ENCODE data around the gene CHMP1A. TPM values are rescaled to one million over a fixed set of nuclear protein-coding genes. Genes with fewer than 3 reads are reported as not detected.

CHMP1A gene
- total RNA-seq, 1 experiment from 2014 or later: 59.7 TPM

- H3K27ac Mint-ChIP-seq (ENCODE audit: low read depth, unreplicated experiment): no peak within 1 kb of the TSS
- ChIA-PET CTCF (interaction anchor here (0.6 to 1.5 kb wide), 4 partner anchors 28 to 146 kb away, joined by 3 to 6 read pairs (median 4); no protein-coding TSS in a partner anchor), POLR2A (interaction anchor here (0.6 to 1.1 kb wide), 2 partner anchors 47 to 69 kb away, joined by 3 to 4 read pairs; no protein-coding TSS in a partner anchor)
- TF ChIP-seq, protein P1, sequence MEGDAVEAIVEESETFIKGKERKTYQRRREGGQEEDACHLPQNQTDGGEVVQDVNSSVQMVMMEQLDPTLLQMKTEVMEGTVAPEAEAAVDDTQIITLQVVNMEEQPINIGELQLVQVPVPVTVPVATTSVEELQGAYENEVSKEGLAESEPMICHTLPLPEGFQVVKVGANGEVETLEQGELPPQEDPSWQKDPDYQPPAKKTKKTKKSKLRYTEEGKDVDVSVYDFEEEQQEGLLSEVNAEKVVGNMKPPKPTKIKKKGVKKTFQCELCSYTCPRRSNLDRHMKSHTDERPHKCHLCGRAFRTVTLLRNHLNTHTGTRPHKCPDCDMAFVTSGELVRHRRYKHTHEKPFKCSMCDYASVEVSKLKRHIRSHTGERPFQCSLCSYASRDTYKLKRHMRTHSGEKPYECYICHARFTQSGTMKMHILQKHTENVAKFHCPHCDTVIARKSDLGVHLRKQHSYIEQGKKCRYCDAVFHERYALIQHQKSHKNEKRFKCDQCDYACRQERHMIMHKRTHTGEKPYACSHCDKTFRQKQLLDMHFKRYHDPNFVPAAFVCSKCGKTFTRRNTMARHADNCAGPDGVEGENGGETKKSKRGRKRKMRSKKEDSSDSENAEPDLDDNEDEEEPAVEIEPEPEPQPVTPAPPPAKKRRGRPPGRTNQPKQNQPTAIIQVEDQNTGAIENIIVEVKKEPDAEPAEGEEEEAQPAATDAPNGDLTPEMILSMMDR (IDR thresholded peaks at IDR 0.05; ENCODE audit: unreplicated experiment): no peak
- no peak within 1 kb of the TSS for H3K4me3 Mint-ChIP-seq (ENCODE audit: unreplicated experiment)
- H3K4me1 Mint-ChIP-seq (ENCODE audit: insufficient read depth, unreplicated experiment): peaks cover 7% of the 10 kb centered on the region
- no peaks in the 10 kb centered on the region for H3K27me3 Mint-ChIP-seq (ENCODE audit: insufficient read depth, unreplicated experiment)
- no peaks in the 10 kb centered on the region for H3K36me3 Mint-ChIP-seq (ENCODE audit: insufficient read depth, unreplicated experiment)
- intact Hi-C loops (cut with micrococcal nuclease): no loop called here
- DNase-seq (ENCODE audit: unreplicated experiment): no peak
- no TSS peak for BruUV-seq (replicated peaks)
- H3K9me3 Mint-ChIP-seq (ENCODE audit: unreplicated experiment): no peaks in the 10 kb centered on the region
These were observed 44.1 kb downstream of the CHMP1A start, which contains the start of gene DPEP1 for GRCh38 chr16:89613231-89613953. Gene DPEP1, plus strand, starts transcription at chr16:89613642. Its CDS starts 16,769 bp downstream, at chr16:89630411.

DNA sequence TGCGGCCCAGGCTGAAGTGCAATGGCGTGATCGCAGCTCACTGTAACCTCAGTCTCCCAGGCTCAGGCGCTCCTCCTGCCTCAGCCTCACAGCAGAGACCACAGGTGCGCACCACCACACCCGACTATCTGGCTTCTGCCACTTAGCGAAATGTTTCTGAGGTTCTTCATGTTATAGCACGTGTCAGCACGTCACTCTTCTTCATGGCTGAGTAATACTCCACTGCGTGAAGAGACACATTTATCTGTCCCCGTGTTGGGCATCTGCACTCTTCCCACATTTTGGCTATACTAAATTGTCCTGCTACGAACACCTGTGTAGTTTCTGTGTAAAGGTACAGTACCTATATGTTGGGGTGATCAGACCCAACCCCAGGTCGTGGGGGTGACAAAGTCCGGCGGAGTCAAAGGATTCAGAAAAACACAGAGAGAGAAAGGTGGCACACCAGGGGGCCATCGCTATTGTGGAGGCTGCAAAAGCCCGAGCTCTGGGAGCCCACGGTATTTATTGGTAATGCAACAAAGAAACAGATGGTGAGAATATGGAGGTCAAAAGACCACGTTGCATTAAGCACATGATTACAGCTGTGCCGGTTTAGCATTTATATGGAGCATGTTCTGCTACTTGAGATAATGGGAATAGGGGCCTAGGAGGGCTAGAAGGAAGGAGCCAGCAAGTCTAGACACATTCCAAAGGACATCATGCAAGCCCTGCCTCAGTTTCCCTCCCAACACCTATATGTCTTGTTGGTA lies 44.9 kb downstream of the CHMP1A start:
- H3K27me3 Mint-ChIP-seq (ENCODE audit: insufficient read depth, unreplicated experiment): no peaks in the 10 kb centered on the region
- no peak overlapping the region for H3K27ac Mint-ChIP-seq (ENCODE audit: low read depth, unreplicated experiment)
- TF ChIP-seq, protein P1 (IDR thresholded peaks at IDR 0.05; ENCODE audit: unreplicated experiment): no peak
- ChIA-PET POLR2A (interaction anchor here (1.1 kb wide), 1 partner anchor 47 kb away, joined by 3 read pairs; no protein-coding TSS in a partner anchor), CTCF (interaction anchor here (0.9 to 1.5 kb wide), 2 partner anchors 13 to 29 kb away, joined by 3 to 4 read pairs; no protein-coding TSS in a partner anchor)
- H3K4me1 Mint-ChIP-seq (ENCODE audit: insufficient read depth, unreplicated experiment): peaks cover 7% of the 10 kb centered on the region
- intact Hi-C loops (cut with micrococcal nuclease): no loop called here
- H3K36me3 Mint-ChIP-seq (ENCODE audit: insufficient read depth, unreplicated experiment): no peaks in the 10 kb centered on the region
- no peak overlapping the region for H3K4me3 Mint-ChIP-seq (ENCODE audit: unreplicated experiment)
- BruUV-seq (replicated peaks): no TSS peak
- DNase-seq (ENCODE audit: unreplicated experiment): no peak
- H3K9me3 Mint-ChIP-seq (ENCODE audit: unreplicated experiment): no peaks in the 10 kb centered on the region

DNA sequence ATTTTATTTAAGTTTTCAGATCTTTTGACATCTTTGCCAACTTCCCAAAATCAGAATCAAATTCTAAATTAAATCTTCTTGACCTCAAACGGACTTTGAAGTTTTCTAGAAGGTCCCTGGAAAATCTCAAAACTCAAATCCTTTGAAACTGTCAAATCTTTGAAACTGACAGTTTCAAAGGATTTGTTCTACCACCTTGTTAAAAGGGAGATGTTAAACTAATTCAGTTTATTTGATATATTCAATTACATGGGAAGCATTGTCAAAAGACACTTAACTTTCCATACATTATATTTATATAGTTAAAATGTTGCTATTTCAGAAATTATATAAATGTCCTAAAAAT lies 47.4 kb downstream of the CHMP1A start:
- no TSS peak for BruUV-seq (replicated peaks)
- Mint-ChIP-seq H3K27me3 (ENCODE audit: insufficient read depth, unreplicated experiment) (no peaks in the 10 kb centered on the region), H3K27ac (ENCODE audit: low read depth, unreplicated experiment) (no peak overlapping the region), H3K36me3 (ENCODE audit: insufficient read depth, unreplicated experiment) (no peaks in the 10 kb centered on the region), H3K9me3 (ENCODE audit: unreplicated experiment) (no peaks in the 10 kb centered on the region), H3K4me3 (ENCODE audit: unreplicated experiment) (no peak overlapping the region), H3K4me1 (ENCODE audit: insufficient read depth, unreplicated experiment) (no peaks in the 10 kb centered on the region)
- CTCF ChIA-PET: no interaction called here
- intact Hi-C loops (cut with micrococcal nuclease): no loop called here
- TF ChIP-seq, protein P1 (IDR thresholded peaks at IDR 0.05; ENCODE audit: unreplicated experiment): no peak
- DNase-seq (ENCODE audit: unreplicated experiment): no peak
- POLR2A ChIA-PET: no interaction called here

Measured in MCF 10A (cell line).